C1 segment of cervical spinal cord (tissue), 14 donors: ENCODE results near the gene NEK6.

Experiments
- DNase-seq, 14 donors: peaks; one replicate each; lab custom pipeline; 2025; lab: John Stamatoyannopoulos, UW

NEK6 gene

GRCh38 chr9:124395826-124396225 lies 138.1 kb downstream of the NEK6 start:
- DNase-seq, result no peak

GRCh38 chr9:124398191-124398935 lies 140.6 kb downstream of the NEK6 start:
- DNase-seq, result no peak

GRCh38 chr9:124399323-124399967 lies 141.7 kb downstream of the NEK6 start:
- DNase-seq, result peak in 4 of 14 donors; percentile 37 to 47 (median 47)

DNA sequence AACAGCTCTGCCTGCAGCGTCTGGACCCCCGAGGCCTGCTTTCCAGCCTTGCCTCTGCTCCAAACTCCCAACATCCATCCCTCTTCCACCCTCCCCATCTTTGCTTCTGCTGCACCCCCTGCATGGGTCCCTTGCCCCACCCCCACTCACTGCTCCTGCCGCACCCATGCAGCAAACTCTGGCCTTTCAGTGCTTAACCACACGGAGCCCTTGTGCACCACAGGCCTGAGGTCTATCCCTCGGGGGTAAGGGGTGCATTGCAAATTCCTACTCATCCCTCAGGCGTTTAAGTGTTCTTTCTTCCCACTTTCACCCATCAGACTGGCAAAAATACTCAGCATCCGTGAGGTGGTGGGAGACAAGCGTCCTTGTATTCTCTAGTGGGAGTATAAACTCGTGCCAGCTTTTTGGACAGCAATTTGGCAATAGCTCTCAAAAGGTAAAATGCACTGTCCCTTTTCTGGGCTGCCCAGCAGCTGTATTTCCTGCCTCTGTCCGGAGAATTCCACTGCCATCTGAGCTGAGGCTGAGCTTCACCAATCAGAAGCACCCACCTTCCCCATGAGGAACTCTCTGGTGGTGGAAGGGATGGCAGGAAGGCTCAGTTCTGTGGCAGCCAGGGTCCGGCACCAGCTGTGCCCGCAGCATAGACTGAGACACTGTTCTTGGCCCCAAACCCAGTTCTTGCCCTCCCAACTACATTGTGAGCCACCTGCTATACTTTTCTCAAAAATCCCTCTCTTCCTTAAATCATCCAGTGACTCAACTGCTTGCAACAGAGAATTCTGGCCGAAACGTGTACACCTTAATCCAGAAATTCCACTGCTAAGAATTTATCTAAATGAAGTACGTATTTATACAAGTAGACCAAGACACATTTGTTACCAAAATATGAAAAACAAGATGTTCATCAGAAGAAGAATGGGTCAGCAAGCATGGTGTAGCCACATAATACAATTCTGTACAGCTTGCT lies 142.5 kb downstream of the NEK6 start:
- no peak for DNase-seq
